SK-N-SH treated with all-trans-retinoic acid at 6 μM for 48 hours (cell line): ENCODE results near the gene OXLD1.
"Not testable (repeated sequence)": the region's sequence is repeated elsewhere in the genome, so short reads cannot be mapped to it uniquely, and the experiment has no call there.

Experiments used
- CREB5 ChIP-seq: fragments of 250-450 bp; sonication (Bioruptor Pico); IDR thresholded peaks from 2 replicates; pipeline ENCODE4 v1.5.1; 2020; ENCODE audit warnings: low read depth, mild to moderate bottlenecking, moderate library complexity
- CSDC2 ChIP-seq: fragments of 250-450 bp; sonication (Bioruptor Pico); IDR thresholded peaks from 2 replicates; pipeline ENCODE4 v1.5.0; 2020; ENCODE audit warnings: mild to moderate bottlenecking, moderate library complexity
- GLIS3 ChIP-seq: fragments of 250-450 bp; sonication (Bioruptor Pico); IDR thresholded peaks from 2 replicates; pipeline ENCODE4 v1.5.0; 2020; ENCODE audit warnings: mild to moderate bottlenecking, moderate library complexity
- PPARA ChIP-seq: fragments of 250-450 bp; sonication (Bioruptor Pico); IDR thresholded peaks from 2 replicates; pipeline ENCODE4 v1.5.0; 2020; ENCODE audit warnings: mild to moderate bottlenecking, borderline replicate concordance
- RARB ChIP-seq: fragments of 250-450 bp; sonication (Bioruptor Pico); IDR thresholded peaks from 2 replicates; pipeline ENCODE4 v1.8.0; 2021; ENCODE audit warnings: mild to moderate bottlenecking, moderate library complexity
- ZC3H10 ChIP-seq: fragments of 250-450 bp; sonication (Bioruptor Pico); IDR thresholded peaks from 2 replicates; pipeline ENCODE4 v1.5.1; 2021; ENCODE audit warnings: mild to moderate bottlenecking, moderate library complexity
- ZFP30 ChIP-seq: fragments of 450-650 bp; formaldehyde crosslinking; IDR thresholded peaks from 2 replicates; pipeline ENCODE4 v1.5.0; 2022; ENCODE audit warnings: mild to moderate bottlenecking, moderate library complexity
- TF ChIP-seq, protein P1 (sequence below): fragments of 250-450 bp; sonication (Bioruptor Pico); IDR thresholded peaks from 2 replicates; pipeline ENCODE4 v1.5.1; 2021; ENCODE audit warnings: mild to moderate bottlenecking, moderate library complexity
- TF ChIP-seq, protein P2 (sequence below): fragments of 250-450 bp; sonication (Bioruptor Pico); IDR thresholded peaks from 2 replicates; pipeline ENCODE4 v1.8.0; 2020; ENCODE audit warnings: mild to moderate bottlenecking, moderate library complexity, borderline replicate concordance

DNA sequence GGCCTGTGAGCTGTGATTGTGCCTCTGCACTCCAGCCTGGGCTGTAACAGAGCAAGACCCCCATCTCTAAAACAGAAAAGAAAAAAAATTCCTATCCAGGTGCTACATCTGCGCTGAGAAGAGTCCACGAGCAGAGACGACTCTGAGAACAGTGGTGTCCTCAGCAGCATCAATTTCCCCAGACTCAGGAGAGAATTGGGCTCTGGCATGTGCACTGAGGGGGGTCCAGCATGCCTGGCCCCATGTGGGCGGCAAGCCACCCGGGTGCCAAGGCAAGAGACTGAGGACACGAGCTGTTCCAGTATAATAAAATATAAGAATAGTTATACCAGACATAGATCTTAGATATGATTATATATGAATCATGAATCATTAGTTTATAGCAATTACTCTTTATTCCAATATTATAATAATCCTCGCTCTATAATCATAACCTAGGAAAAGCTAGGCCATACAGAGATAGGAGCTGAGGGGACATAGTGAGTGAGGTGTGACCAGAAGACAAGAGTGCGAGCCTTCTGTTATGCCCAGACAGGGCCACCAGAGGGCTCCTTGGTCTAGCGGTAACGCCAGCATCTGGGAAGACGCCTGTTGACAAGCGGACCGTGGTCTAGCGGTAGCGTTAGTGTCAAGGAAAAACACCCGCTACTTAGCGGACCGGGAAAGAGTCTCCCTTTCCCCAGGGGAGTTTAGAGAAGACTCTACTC is 9.3 kb upstream of the OXLD1 start:
- not testable (repeated sequence) for TF ChIP-seq ZC3H10 (CRISPR knock-in tag); CSDC2 (CRISPR knock-in tag); PPARA (CRISPR knock-in tag); CREB5; ZFP30; GLIS3; RARB (CRISPR knock-in tag)
- TF ChIP-seq, protein P1, sequence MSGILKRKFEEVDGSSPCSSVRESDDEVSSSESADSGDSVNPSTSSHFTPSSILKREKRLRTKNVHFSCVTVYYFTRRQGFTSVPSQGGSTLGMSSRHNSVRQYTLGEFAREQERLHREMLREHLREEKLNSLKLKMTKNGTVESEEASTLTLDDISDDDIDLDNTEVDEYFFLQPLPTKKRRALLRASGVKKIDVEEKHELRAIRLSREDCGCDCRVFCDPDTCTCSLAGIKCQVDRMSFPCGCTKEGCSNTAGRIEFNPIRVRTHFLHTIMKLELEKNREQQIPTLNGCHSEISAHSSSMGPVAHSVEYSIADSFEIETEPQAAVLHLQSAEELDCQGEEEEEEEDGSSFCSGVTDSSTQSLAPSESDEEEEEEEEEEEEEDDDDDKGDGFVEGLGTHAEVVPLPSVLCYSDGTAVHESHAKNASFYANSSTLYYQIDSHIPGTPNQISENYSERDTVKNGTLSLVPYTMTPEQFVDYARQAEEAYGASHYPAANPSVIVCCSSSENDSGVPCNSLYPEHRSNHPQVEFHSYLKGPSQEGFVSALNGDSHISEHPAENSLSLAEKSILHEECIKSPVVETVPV (CRISPR knock-in tag), result not testable (repeated sequence)
- TF ChIP-seq, protein P2, sequence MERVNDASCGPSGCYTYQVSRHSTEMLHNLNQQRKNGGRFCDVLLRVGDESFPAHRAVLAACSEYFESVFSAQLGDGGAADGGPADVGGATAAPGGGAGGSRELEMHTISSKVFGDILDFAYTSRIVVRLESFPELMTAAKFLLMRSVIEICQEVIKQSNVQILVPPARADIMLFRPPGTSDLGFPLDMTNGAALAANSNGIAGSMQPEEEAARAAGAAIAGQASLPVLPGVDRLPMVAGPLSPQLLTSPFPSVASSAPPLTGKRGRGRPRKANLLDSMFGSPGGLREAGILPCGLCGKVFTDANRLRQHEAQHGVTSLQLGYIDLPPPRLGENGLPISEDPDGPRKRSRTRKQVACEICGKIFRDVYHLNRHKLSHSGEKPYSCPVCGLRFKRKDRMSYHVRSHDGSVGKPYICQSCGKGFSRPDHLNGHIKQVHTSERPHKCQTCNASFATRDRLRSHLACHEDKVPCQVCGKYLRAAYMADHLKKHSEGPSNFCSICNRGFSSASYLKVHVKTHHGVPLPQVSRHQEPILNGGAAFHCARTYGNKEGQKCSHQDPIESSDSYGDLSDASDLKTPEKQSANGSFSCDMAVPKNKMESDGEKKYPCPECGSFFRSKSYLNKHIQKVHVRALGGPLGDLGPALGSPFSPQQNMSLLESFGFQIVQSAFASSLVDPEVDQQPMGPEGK (CRISPR knock-in tag), result not testable (repeated sequence)
